SK-N-MC (cell line): ENCODE results near the gene DSCAM.

Experiments
- DNase-seq: peaks from one replicate; pipeline ENCODE4 v3.0.0-alpha.2; 2011; ENCODE audit warnings: low read depth, low spot score
- H3K27ac ChIP-seq: fragments of 200-600 bp; sonication (generic); 2 replicates; pipeline ENCODE4 v1.5.1; 2016; ENCODE audit warnings: mixed run types
- H3K36me3 ChIP-seq: fragments of 200-600 bp; sonication (generic); 2 replicates; pipeline ENCODE4 v1.6.1; 2017; ENCODE audit warnings: antibody characterized with exemption, low read length, mixed read lengths; ENCODE audit not compliant: insufficient read depth
- H3K4me3 ChIP-seq: fragments of 200-600 bp; sonication (generic); 2 replicates; pipeline ENCODE4 v1.5.1; 2016
- H3K9ac ChIP-seq: fragments of 200-600 bp; sonication (generic); 2 replicates; pipeline ENCODE4 v1.8.0; 2017; ENCODE audit warnings: mixed run types, mixed read lengths; ENCODE audit not compliant: insufficient read length
- H3K9me3 ChIP-seq: fragments of 200-600 bp; sonication (generic); 2 replicates; pipeline ENCODE4 v1.6.1; 2017; ENCODE audit warnings: low read depth, mild to moderate bottlenecking, antibody characterized with exemption, low read length, moderate library complexity, mixed read lengths
- EZH2 ChIP-seq: fragments of 200-600 bp; sonication (generic); IDR thresholded peaks from one replicate; pipeline ENCODE4 v1.6.1; 2017; ENCODE audit warnings: antibody characterized with exemption
- FOXP2 ChIP-seq: optimal IDR thresholded peaks from 2 replicates; pipeline ENCODE3; 2011; ENCODE audit warnings: mild to moderate bottlenecking, moderate library complexity; ENCODE audit not compliant: insufficient read depth; ENCODE audit errors: extremely low read length, control extremely low read depth
- POLR2AphosphoS5 ChIP-seq: IDR thresholded peaks from 2 replicates; pipeline ENCODE4 v1.6.1; 2012; ENCODE audit warnings: mild to moderate bottlenecking, low read depth, low read length, borderline replicate concordance

Gene DSCAM

DNA sequence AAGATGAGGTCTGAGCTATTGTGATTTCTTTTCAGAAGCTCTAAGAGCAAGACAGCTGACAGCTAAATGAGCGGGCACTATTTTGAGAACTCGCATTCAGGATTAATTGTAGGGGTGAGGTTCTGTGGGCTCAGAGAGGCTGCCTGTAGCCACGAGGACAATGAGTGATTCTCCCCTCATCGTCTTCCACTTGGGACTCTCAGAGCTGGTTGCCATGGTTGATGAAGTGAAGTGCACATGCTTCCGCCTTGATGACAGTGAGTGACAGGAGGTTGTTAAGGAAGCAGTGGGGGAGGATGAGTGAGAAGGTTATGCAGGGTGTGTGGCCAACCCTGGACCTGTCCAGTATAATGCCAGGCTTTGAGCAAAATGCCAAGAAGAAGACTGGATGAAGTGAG is 638.0 kb downstream of the DSCAM start:
- no peak overlapping the region for H3K9ac ChIP-seq
- H3K27ac ChIP-seq = no peak overlapping the region
- DNase-seq = no peak
- H3K9me3 ChIP-seq = no peaks in the 10 kb centered on the region
- TF ChIP-seq FOXP2 = no peak
- TF ChIP-seq EZH2 = no peak
- no peak for TF ChIP-seq POLR2AphosphoS5
- H3K4me3 ChIP-seq = no peak overlapping the region
- no peaks in the 10 kb centered on the region for H3K36me3 ChIP-seq

DNA sequence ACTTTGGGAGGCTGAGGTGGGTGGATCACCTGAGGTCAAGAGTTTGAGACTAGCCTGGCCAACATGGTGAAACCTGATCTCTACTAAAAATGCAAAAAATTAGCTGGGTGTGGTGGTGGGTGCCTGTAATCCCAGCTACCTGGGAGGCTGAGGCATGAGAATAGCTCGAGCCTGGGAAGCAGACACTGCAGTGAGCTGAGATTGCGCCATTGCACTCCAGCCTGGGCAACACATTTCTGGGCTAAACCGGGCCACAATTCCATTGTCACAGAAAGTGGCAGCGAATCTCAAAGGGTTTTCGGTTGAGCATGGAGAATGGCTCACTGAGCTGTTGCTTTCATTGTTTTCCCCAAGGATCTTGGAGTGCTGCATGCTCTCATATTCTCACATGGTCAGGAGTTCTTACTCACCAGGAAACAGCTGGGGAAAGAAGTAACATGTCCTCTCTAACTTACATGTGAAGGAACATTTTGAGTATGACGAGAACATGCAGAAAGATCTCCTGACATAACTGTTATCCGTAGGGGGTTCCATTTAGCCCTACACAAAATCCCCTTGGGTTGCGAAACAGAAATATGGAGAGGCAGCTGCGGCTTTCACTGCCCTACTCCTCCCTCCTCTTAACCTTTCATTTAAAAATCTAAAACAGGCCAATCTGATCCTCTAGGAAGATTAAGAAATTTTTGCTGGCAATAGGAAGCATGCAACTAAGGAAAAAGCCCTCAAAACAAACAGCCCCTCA is 638.6 kb downstream of the DSCAM start:
- Histone ChIP-seq H3K36me3 (no peaks in the 10 kb centered on the region), H3K9ac (no peak overlapping the region), H3K4me3 (no peak overlapping the region), H3K9me3 (no peaks in the 10 kb centered on the region), H3K27ac (no peak overlapping the region)
- no peak for DNase-seq
- TF ChIP-seq POLR2AphosphoS5 = no peak

DNA sequence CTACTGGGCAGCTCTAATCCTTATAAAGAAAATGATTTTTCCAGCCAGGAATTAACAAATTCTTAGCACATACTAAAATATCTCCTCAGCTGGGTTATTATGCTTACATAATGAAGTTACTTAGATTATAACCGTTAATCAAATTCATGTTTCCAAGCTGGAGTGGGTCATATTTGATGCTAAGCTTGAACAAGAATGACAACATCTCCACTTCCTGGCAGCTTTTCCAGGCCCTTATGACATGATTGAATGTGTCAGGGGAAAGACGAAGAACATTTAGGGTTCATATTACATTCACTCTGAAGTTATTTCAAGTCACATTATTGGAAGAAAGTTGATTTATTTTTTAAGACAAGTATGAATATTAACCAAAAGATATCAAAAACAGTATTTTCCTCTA is 646.0 kb downstream of the DSCAM start:
- H3K36me3 ChIP-seq = no peaks in the 10 kb centered on the region
- TF ChIP-seq EZH2 (no peak), FOXP2 (no peak), POLR2AphosphoS5 (no peak)
- no peak overlapping the region for H3K27ac ChIP-seq
- DNase-seq = no peak
- H3K4me3 ChIP-seq = no peak overlapping the region
- H3K9me3 ChIP-seq = no peaks in the 10 kb centered on the region
- H3K9ac ChIP-seq = no peak overlapping the region

DNA sequence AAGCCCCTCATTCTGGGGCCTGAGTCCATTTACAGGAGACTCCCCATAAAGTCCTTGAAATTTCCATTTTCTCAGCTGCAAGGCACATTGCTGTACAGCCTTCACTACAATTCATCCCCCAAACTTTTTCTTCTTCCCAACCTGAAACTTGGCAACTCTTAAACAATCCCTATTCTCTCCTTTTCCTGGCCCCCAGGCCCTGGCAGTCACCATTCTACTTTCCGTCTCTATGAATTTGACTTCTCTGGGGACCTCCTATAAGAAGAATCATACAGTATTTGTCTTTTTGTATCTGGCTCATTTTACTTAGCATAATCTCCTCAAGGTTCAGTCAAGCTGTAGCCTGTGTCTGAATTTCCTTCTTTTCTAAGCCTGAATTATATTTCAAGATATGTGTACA is 646.8 kb downstream of the DSCAM start:
- TF ChIP-seq FOXP2 (no peak), EZH2 (no peak), POLR2AphosphoS5 (no peak)
- no peak overlapping the region for H3K9ac ChIP-seq

DNA sequence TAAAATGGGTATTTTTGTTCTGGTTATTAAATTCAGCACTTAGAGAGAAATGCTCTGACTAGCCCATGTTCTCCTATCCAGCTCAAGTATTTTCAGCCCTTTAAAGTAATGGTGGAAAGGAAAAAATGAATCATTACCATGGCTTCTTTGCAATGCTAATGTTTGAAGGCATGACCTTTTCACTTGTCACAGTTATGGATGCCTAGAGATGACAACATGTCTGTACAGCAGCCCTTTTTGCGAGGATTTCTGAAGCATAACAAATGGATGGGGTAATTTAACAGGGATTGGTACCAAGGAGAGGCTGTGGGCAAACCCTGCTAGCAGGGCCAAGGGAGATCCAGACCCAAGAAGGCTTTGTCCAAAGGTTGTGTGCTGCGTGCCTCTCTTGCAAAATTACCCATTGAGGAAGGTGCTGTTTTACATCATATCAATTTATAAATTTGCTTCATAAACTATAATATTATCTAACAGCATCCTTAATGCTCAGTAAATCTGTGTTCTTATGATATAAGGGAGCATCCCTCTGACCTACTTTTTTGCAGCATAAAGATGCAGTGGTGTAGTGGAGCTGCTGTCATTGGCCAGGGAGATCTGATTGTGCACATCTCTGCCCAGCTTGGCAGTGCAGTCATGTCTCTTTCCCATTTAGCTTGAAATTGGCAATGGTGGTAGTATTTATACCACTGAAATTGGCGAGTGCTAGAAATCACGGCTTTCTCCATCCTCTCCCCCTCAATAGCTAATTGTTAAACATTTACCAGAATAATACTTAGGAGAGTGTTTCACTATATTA is 652.6 kb downstream of the DSCAM start:
- H3K36me3 ChIP-seq = no peaks in the 10 kb centered on the region
- DNase-seq = no peak

More for the DNA sequence above, 646.8 kb downstream of the DSCAM start:
- no peak overlapping the region for H3K4me3 ChIP-seq
- no peaks in the 10 kb centered on the region for H3K36me3 ChIP-seq
- H3K27ac ChIP-seq = no peak overlapping the region
- no peak for DNase-seq
- no peaks in the 10 kb centered on the region for H3K9me3 ChIP-seq

DNA sequence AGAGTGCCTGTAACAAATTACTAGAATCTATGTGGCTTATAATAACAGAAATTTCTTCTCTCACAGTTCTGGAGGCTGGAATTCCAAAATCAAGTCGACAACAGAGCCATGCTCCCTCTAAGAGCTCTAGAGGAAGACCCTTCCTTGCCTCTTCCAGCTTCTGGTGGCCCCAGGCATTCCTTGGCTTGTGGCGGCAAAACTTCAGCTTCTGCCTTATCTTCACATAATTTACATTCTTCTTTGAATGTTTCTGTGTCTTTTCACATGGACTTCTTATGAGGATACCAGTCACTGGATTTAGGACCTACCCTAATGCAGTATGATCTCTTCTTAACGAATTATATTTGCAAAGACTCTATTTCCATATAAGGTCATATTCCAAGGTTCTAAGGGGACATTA is 655.3 kb downstream of the DSCAM start:
- no peak overlapping the region for H3K4me3 ChIP-seq
- no peaks in the 10 kb centered on the region for H3K9me3 ChIP-seq
- DNase-seq = no peak
- H3K27ac ChIP-seq = no peak overlapping the region
- TF ChIP-seq EZH2 (no peak), POLR2AphosphoS5 (no peak), FOXP2 (no peak)
- no peak overlapping the region for H3K9ac ChIP-seq
- no peaks in the 10 kb centered on the region for H3K36me3 ChIP-seq

More for the DNA sequence above, 652.6 kb downstream of the DSCAM start:
- H3K27ac ChIP-seq = no peak overlapping the region
- H3K9ac ChIP-seq = no peak overlapping the region
- H3K4me3 ChIP-seq = no peak overlapping the region
- H3K9me3 ChIP-seq = no peaks in the 10 kb centered on the region
- TF ChIP-seq POLR2AphosphoS5 (no peak), FOXP2 (no peak), EZH2 (no peak)

DNA sequence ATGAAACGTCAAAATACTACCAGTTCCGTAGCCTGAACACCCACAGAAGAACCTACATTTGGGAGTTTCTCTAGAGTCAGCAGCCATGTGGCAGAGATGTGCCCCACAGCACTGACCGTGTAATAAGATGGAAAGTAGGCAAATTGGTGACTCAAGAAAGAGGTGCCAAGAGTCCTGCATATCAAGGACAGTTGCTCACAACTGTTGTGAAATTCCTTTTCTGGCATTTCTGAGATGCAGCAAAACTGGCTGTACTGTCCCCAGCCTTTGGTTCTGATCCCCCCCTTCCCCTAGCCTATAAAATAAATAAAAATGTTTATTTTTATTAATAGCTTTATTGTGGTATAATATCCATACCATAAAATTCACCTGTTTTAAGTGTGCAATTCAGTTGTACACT is 655.8 kb downstream of the DSCAM start:
- Histone ChIP-seq H3K27ac (no peak overlapping the region), H3K36me3 (no peaks in the 10 kb centered on the region), H3K4me3 (no peak overlapping the region), H3K9ac (no peak overlapping the region), H3K9me3 (no peaks in the 10 kb centered on the region)
- no peak for TF ChIP-seq EZH2
- TF ChIP-seq POLR2AphosphoS5 = no peak
- no peak for TF ChIP-seq FOXP2
- no peak for DNase-seq

DNA sequence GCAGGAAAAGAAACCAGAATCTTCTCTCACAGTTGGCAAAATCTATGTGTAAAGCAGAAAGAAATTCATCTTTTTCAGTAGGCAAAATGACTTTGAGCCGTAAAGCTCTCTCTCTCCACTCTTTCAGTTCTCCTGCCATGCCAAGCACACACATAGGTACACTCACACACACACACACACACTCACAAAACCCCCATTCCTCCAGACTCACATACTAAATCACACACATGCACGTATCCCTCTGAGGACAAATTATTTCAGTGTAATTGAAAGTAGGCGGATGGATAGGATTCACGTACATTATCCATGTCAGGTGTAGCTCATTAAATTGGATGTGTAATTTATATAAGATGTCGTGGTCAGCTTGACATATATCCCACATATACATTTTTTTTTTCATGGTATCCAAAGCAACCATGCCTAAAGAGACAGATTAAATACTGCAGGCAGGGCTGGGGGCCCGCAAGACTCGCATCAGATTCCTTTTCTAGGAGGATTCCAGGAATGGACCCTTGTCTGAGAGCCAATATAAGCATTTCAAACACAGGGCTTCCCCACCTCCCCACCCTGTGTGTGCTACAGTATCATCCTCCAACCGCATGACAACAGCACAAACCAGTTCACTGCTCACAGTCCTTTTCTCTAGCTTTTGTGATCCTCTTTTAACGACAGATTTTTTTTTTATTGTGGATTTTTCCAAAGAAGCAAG is 658.9 kb downstream of the DSCAM start:
- Histone ChIP-seq H3K27ac (no peak overlapping the region), H3K9ac (no peak overlapping the region), H3K4me3 (no peak overlapping the region), H3K9me3 (no peaks in the 10 kb centered on the region), H3K36me3 (no peaks in the 10 kb centered on the region)
- no peak for TF ChIP-seq POLR2AphosphoS5
- no peak for TF ChIP-seq FOXP2
- no peak for TF ChIP-seq EZH2
- DNase-seq = no peak

DNA sequence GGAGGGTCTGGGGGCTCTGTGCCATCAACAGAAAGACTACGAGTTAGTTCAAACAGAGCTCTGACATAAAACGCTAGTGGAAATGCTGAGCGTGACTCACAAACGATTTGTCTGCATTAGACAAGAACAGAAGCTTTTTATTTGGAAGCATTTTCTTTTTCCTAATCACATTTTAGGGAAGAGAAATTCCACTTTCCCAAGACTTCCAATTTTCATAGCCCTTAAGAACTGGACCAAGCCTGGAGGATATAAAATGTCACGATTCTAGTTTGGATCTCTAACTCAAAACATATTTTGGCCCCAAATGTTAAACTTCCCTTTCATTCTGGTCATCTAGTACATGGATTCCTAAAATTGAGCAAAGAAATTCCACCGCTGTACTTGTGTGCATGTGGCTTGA is 659.7 kb downstream of the DSCAM start:
- H3K4me3 ChIP-seq = no peak overlapping the region

More for the DNA sequence above, 659.7 kb downstream of the DSCAM start:
- Histone ChIP-seq H3K27ac (no peak overlapping the region), H3K9ac (no peak overlapping the region), H3K36me3 (no peaks in the 10 kb centered on the region), H3K9me3 (no peaks in the 10 kb centered on the region)
- TF ChIP-seq EZH2 (no peak), FOXP2 (no peak), POLR2AphosphoS5 (no peak)
- DNase-seq = no peak
